GM20431 (cell line): ENCODE measurements around the gene PRAMEF1.
"Not testable (repeated sequence)": the region's sequence is repeated elsewhere in the genome, so short reads cannot be mapped to it uniquely, and the experiment has no call there.

Source experiments
- in situ Hi-C: fragments of 300-500 bp; cut with MseI, MboI; formaldehyde crosslinking; loops from one replicate; pipeline ENCODE4 v1.15.0; 2020; ENCODE audit warnings: low sequenced_read_pairs; ENCODE audit not compliant: unreplicated experiment

The PRAMEF1 gene, protein sequence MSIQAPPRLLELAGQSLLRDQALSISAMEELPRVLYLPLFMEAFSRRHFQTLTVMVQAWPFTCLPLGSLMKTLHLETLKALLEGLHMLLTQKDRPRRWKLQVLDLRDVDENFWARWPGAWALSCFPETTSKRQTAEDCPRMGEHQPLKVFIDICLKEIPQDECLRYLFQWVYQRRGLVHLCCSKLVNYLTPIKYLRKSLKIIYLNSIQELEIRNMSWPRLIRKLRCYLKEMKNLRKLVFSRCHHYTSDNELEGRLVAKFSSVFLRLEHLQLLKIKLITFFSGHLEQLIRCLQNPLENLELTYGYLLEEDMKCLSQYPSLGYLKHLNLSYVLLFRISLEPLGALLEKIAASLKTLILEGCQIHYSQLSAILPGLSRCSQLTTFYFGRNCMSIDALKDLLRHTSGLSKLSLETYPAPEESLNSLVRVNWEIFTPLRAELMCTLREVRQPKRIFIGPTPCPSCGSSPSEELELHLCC

DNA sequence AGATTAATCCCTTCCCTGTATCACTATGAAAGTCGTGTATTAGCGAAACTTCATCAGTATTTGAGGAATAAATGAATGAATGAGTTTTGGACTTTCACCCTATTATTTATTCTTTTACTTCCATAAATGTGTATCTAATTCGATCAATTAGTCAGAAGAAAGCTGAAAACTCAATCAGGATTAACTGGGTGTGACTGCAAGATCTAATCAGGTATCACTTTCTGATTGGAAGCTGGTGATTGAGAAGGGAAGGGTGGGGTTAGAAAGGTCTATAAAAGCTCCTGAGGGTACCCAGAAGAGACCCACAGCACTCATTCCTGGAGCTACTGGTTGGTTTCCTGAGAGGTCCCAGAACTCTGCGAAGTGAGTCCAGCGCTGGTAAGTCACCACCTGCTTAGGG is at the start of gene PRAMEF1:
PRAMEF1 (plus strand) TSS at position 301 of the 400 bp plus-strand sequence. CDS start 1,831 bp downstream, outside the sequence.
- in situ Hi-C loops: not testable (repeated sequence)

DNA sequence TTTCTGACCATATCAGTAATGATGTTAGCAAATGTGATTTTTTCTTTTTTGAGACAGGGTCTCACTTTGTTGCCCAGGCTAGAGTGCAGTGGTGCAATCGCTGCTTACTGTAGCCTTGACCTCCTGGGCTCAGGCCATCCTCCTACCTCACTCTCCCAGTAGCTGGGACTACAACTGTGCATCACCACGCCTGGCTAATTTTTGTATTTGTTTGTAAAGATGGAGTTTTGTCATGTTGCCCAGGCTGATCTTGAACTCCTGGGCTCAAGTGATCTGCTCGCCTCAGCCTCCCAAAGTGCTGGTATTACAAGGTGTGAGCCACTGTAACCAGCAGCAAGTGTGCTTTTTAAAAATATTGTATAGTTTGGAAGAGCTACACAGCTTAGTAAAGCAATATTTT is 49.3 kb upstream of the PRAMEF1 start:
- in situ Hi-C loops: loop anchor here (25.0 kb wide), 1 partner anchor 495 kb away; the partner anchor contains the start of gene PRAMEF18

DNA sequence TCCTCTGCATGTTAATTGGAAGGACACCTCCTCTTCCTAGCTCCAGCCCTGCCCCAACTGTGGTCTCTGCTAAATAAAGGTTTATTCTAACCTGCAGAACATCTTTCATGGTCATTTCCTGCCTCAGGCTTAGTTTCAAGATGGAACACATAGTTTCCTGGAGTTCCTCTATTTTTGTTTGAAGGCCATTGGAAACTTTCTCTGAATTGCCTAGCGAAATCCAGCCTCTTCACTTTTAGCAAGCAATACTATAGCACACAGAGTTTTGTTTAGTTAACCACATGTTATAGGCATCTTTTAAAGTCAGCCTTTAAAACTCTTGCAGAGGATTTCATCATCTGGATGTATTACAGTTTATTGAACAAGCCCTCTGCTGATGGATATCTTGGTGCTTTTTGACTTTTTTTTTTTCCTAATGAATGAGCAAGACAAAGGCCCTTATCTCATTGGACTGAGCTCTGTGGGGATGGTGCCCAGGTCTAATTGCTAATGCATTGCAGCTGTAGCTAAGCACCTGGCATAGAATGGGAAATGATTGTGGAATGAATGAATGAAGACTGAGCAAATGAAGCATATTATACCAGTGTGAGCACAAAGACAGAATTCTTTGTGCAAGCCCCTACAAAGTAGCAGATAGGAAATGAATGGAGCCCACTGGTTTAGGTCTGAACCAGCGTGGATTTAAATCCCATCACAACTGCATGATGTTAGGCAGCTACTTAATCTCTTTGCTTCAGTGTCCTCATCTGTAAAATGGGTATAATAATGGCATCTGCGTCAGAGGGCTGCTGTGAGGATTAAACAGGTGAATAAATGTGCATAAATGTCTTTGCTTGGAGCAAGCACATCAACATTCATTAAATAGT is 45.8 kb upstream of the PRAMEF1 start:
- in situ Hi-C loops: loop anchor here (25.0 kb wide), 1 partner anchor 492 kb away; the partner anchor contains the start of gene PRAMEF18

DNA sequence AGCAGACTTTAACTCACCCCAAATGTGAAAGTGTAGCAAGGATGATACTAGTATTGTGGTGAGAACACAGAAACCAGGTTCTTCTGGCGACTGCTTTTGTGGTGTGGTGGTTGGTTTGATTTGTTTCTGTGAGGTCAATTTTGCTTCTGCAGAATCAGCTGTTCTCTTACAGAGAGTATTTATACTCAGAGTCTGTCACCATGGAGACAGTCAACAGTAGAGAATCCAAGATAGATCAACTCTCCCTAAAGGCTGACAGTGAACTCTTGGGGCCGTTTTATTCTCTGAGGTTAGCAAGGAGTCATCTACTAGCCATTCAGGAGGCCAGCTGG is 45.2 kb upstream of the PRAMEF1 start, which contains the start of gene CFAP107:
CFAP107 (plus strand) TSS at position 209 of the 332 bp plus-strand sequence. CDS start 231 bp downstream, outside the sequence.
- in situ Hi-C loops: loop anchor here (25.0 kb wide), 1 partner anchor 491 kb away; the partner anchor contains the start of gene PRAMEF18

DNA sequence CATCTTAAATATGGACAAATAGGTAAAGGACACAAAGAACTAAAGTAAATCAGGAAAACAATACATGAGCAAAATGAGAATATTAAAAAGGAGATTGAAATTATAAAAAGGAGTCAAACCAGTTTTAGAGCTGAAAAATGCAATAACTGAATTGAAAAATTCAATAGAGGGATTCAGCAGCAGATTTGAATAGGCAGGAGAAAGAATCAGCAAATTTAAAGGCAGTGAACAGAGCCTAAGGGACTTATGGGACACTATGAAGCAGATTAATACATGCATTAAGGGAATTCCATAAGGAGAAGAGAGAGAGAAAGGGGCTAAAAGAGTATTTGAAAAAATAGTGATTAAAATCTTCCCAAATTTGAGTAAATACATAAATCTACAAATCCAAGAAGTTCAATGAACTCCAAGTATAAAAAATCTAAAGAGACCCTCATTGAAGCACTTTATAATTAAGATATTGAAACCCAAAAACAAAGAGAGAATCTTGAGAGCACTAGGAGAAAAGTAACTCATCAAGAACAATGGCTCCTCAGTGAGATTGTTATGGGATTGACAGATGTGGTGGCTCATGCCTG is 42.3 kb upstream of the PRAMEF1 start:
- in situ Hi-C loops: loop anchor here (25.0 kb wide), 1 partner anchor 488 kb away; the partner anchor contains the start of gene PRAMEF18

DNA sequence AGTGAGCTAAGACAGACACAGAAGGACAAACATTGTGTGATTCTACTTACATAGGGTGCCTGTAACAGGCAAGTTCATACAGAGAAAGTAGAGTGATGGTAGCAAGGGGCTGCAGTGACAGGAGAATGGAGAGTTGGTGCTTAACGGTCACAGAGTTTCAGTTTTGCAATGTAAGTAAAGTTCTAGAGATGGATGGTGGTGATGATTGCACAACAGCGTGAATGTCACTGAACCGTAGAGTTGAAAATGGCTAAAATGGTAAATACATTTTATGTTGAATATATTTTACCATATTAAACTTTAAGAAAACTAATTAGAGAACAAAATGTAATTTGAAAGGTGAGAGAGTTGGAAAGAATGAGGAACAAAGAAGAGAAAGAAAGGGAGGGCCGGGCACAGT is 36.5 kb upstream of the PRAMEF1 start:
- in situ Hi-C loops: no loop called here

DNA sequence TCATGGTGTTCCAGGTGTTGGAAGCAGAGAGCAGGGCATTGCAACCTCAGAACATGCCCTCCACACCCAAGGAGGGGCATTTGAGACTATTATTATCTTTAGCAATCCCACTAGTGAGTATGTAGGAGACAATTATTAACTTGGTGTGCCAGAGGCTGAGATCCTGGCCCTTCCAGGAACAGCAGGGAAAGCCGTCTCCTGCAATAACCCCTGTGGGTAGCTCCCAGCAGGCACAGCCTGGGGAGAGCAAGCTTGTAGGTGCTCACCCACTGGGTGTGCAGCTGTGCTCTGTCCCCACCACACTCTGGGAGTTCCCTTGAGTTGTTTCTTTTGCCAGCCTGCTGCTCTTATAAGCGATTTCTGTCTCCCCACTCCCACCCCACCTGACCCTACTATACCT is 34.9 kb upstream of the PRAMEF1 start:
- in situ Hi-C loops: no loop called here

DNA sequence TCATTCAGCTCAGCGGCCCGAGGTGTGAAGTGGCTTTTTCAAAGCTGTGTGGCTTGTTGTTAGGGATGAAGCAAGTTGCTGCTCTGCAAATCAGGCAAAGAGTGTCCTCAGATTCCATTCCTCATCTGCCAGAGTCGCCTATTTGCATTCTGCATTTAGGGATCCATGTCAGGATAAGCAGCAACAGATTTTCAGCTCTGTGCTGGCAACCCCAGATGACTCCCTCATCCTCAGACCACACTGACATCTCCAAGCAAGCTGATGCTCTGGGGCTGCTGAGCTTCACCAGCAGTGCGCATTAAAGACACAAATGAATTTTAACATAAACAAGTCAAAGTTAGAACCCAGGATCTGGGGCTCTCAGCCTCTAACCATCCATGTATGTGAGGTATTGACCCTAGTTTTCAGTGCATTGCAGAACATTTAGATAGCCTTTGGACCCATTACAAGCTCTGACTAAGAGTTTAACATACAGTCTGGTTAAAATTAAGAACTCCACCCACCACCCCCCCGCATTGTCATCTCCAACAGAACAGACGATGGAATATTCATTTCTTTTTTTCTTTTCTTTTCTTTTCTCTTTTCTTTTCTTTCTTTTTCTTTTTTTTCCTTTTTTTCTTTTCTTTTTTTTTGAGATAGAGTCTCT is 34.3 kb upstream of the PRAMEF1 start:
- in situ Hi-C loops: no loop called here

DNA sequence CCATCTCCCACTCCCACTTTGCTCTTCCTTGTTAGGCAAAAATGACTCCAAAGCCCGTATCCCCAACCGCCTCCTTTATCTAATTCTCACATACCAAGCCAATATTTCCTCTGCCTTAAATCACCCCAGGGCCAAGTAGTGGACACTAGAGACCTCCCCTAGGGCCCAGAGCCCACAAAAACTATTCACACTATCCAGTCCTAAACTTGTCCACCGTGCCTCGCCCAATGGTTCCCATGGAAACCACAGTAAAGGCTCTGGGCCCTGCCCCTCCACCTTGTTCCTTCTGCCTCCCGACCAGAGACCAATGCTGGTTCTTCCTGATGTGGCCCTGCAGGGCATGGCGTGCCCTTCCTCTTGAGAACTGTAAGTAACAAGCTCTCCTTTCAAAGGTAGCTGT is 33.4 kb upstream of the PRAMEF1 start:
- in situ Hi-C loops: no loop called here

DNA sequence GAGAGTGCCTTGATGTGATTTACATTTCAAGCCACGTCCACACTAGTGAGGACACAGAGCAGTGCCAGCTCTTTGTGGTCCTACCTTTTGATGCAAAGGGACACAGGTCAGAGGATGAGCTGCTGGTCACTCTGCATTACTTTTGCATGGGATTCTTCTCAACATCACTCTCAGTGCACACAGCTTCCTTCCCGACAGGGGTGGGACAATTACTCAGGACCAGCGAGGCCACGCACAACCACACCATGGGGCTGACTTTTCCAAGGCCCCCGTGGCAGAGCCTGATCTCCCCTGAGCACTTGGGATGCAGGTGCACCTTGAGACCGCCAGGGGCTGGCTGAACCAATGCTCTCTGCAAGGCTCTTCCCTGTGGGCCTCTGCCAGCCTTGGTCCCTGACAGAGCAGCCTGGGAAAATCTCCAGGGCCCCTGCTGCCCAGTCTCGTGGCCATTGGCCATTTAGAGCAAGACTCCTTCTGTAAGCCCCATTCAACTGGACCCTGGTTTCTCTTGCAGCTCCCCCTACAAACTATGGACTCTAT is 30.9 kb upstream of the PRAMEF1 start:
- in situ Hi-C loops: no loop called here

DNA sequence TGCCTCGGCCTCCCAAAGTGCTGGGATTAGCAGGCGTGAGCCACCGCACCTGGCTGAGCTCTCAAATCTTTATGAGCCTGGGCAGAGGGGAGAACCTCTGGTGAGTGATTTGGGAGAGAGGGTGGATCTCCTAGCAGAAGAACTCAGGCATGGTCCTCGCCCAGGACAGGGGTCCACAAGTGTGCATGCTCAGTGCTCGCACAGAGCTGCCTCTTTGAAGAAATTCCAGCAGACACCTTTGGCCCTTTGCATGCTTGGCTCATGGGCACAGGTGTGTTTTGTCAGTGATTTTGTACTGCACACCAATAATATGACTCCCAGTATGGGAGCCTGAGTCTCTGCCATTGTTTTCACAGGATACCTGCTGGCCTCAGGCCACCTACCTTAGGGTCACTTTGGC is 29.4 kb upstream of the PRAMEF1 start:
- in situ Hi-C loops: no loop called here

DNA sequence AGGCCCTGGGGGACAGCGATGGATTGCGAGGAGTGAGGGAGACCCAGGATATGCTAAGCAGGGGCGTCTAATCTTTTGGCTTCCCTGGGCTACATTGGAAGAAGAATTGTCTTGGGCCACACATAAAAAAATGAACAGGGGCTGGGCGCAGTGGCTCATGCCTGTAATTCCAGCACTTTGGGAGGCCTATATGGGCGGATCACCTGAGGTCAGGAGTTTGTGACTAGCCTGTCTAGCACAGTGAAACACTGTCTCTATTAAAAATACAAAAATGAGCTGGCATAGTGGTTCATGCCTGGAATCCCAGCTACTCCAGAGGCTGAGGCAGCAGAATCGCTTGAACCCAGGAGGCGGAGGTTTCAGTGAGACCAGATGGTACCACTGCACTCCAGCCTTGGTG is 28.4 kb upstream of the PRAMEF1 start:
- in situ Hi-C loops: no loop called here

DNA sequence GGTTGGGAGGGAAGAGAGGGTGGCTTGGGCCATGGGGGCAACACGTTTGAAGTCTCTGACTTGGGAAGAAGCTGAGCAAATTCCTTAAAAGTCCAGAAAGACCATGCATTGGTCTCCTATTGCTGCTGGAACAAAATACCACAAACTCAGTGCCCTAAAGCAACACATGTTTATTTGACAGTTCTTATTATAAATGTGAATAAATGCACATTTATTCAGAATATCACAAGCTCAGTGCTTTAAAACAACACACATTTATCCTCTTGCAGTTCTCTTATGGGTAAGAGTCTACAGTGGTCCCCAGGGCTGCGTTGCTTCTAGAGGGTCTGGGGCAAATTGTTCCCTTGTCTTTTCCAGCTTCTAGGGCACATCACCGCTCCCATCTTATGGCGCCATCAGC is 27.7 kb upstream of the PRAMEF1 start:
- in situ Hi-C loops: no loop called here

DNA sequence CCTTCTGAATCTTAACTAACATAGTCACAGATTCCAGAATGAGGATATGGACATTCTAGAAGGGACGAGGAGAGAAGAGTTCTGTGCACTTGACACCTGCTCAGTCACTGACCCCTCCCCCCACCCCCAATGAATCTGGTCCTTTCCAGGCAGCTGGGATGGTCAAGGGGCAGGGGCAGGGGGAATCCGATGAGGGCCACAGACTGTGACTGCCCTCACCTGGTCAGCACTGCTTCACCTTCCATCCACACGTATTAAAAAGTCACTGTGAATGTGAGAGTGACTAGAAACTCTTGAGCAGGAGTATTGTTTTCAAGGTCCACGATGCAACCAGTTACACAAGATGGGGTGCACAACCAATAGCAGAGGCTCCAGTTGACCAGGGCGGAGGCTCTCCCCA is 27.2 kb upstream of the PRAMEF1 start:
- in situ Hi-C loops: no loop called here

DNA sequence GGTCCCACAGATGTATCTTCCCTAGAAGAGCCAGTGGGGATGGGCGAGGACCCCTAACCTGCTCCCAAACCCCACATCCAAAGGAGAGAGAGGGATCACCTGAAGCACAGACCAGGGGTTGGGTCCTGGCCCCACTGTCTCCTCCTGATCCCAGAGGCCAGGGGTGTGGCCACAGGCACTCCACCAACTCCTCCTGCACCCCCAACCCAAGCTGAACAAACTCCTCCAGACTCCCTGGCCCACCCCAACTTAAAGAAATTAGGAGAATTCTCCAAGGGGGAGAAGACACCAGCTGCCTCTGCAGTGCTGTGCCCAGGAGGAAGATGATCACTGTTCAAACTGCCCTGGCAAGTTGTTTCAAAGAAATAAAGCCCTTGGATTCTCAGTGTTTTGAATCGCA is 22.2 kb upstream of the PRAMEF1 start:
- in situ Hi-C loops: no loop called here

DNA sequence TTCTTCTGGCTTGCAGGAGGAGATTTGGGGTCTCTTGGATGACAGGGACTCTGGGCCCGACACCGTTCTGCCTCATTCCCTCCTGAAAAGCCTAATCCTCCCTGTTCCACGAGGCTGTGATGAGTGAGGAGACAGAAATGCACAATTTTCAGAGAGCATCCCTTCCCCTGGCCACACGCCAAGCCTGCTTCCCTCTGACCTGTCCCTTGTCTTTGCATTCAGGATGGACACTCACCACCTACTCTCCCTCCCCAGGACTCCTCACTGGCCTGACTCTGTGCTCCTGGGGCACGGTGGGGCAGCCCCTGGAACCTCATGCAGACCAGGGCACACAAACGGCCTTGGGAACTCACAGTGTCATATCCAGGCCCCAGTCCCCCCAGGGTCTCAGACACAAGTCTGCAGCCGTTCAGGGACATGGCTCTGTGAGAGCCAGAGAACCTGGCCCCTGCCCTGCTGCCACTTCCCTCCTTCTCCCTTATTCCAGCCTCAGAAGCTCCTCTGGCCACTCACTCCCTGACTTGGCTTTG is 21.2 kb upstream of the PRAMEF1 start:
- in situ Hi-C loops: no loop called here

DNA sequence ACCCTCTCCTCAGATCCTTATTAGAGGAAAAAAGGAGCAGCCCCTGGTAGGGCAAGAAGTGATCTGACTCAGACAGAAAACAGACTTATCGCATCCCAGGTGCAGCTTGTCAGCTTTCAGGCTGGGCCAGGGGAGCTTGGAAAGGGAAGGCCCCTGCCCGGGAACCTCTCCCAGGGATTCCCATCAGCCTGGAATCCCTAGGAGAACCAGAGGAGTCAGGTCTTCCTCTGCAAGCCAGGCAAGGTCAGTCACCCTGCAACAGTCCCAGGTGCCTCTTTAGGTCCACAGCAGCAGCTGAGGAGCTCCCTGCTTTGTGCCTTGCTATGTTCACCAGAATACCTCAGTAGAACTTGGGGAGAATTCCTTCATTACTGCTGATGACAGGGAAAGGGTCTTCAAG is 20.6 kb upstream of the PRAMEF1 start:
- in situ Hi-C loops: no loop called here

DNA sequence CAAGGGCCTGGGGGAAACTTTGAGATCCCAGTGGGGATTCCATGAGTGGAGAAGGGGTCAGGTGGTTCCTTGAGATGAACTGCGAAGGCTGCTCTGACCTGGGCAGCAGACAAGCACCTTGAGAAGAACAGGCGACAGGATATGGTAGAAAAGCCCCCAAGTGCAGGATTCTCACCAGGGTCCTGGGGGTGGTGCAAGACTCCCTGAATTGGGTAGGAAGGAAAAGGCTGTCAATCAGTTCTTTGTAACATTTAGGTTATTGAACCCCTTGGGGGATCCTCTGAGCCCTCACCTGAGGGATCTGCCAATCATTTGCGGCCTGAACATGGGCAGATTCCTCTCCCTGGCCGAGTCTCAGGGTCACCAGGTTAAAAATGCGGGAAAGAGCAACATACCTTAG is 20.0 kb upstream of the PRAMEF1 start:
- in situ Hi-C loops: no loop called here

DNA sequence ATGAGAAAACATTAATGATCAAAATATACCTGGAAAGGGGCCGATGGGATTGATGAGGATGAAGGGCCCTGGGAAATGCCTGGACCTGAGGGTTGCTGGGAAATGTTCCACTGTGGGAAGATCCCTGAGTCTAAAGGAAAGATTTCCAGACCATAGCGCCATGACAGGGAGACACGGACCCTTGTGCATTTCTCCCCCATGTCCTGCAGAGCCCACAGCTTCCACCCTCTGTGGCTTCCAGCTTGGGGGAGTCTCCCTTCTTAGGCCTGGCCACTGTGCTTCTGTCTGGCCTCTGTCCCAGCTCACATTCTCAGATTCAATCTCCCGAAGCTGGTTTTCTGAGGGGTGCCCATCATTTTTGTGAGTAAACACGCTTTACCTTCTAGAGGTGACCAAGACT is 18.7 kb upstream of the PRAMEF1 start:
- in situ Hi-C loops: no loop called here
